Measurements from ENCODE around the gene C22orf23. TPM values are rescaled to one million over a fixed set of nuclear protein-coding genes. Genes with fewer than 3 reads are reported as not detected.

The C22orf23 gene
- total RNA-seq, 2 experiments from 2014 or later = not detected

- Histone ChIP-seq H3K9me3 (ENCODE audit: control insufficient read depth in 1 of 2, insufficient read depth in 1 of 2, low read length in 2 of 2) (no peaks in the 10 kb centered on the region), H3K27ac (ENCODE audit: low read depth in 1 of 2, low read length in 2 of 2) (no peak overlapping the region), H3K4me3 (ENCODE audit: low read length) (no peak overlapping the region), H3K4me1 (ENCODE audit: insufficient read depth, low read length) (no peaks in the 10 kb centered on the region), H3K27me3 (ENCODE audit: control insufficient read depth in 1 of 2, insufficient read depth in 2 of 2, low read length in 2 of 2) (no peaks in the 10 kb centered on the region), H3K36me3 (ENCODE audit: insufficient read depth, low read length) (peaks cover 50% of the 10 kb centered on the region)
- TF ChIP-seq, protein P1, sequence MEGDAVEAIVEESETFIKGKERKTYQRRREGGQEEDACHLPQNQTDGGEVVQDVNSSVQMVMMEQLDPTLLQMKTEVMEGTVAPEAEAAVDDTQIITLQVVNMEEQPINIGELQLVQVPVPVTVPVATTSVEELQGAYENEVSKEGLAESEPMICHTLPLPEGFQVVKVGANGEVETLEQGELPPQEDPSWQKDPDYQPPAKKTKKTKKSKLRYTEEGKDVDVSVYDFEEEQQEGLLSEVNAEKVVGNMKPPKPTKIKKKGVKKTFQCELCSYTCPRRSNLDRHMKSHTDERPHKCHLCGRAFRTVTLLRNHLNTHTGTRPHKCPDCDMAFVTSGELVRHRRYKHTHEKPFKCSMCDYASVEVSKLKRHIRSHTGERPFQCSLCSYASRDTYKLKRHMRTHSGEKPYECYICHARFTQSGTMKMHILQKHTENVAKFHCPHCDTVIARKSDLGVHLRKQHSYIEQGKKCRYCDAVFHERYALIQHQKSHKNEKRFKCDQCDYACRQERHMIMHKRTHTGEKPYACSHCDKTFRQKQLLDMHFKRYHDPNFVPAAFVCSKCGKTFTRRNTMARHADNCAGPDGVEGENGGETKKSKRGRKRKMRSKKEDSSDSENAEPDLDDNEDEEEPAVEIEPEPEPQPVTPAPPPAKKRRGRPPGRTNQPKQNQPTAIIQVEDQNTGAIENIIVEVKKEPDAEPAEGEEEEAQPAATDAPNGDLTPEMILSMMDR (IDR thresholded peaks at IDR 0.05) = no peak
- Mint-ChIP-seq H3K27me3 (no peaks in the 10 kb centered on the region), H3K27ac (no peak overlapping the region), H3K36me3 (ENCODE audit: low read depth) (peaks cover 46% of the 10 kb centered on the region), H3K9me3 (no peaks in the 10 kb centered on the region), H3K4me3 (no peak overlapping the region), H3K4me1 (ENCODE audit: low read depth) (no peaks in the 10 kb centered on the region)
- ChIA-PET CTCF (no interaction called here), POLR2A (no interaction called here)
- DNase-seq (no peak), ATAC-seq (ENCODE audit: poor library complexity) (no peak)
- intact Hi-C loops (cut with DNase I, micrococcal nuclease) = no loop called here
Measured at GRCh38 chr22:37970864-37971263, 17.5 kb upstream of the C22orf23 start.

GRCh38 chr22:37968452-37969251, 15.3 kb upstream of the C22orf23 start:
- ChIA-PET POLR2A (no interaction called here), CTCF (no interaction called here)
- Mint-ChIP-seq H3K27ac (no peak overlapping the region), H3K36me3 (ENCODE audit: low read depth) (peaks cover 50% of the 10 kb centered on the region), H3K4me3 (no peak overlapping the region), H3K27me3 (no peaks in the 10 kb centered on the region), H3K9me3 (no peaks in the 10 kb centered on the region), H3K4me1 (ENCODE audit: low read depth) (peaks cover 6% of the 10 kb centered on the region)
- no peak for DNase-seq
- Histone ChIP-seq H3K36me3 (ENCODE audit: insufficient read depth, low read length) (peaks cover 55% of the 10 kb centered on the region), H3K4me3 (ENCODE audit: low read length) (no peak overlapping the region), H3K27me3 (ENCODE audit: control insufficient read depth in 1 of 2, insufficient read depth in 2 of 2, low read length in 2 of 2) (no peaks in the 10 kb centered on the region), H3K4me1 (ENCODE audit: insufficient read depth, low read length) (no peaks in the 10 kb centered on the region), H3K27ac (ENCODE audit: low read depth in 1 of 2, low read length in 2 of 2) (no peak overlapping the region), H3K9me3 (ENCODE audit: control insufficient read depth in 1 of 2, insufficient read depth in 1 of 2, low read length in 2 of 2) (no peaks in the 10 kb centered on the region)
- no peak for ATAC-seq (ENCODE audit: poor library complexity)
- intact Hi-C loops (cut with DNase I, micrococcal nuclease) = no loop called here
- TF ChIP-seq, protein P1 (IDR thresholded peaks at IDR 0.05) = no peak

GRCh38 chr22:37967637-37968451, 14.4 kb upstream of the C22orf23 start:
- no peaks in the 10 kb centered on the region for H3K9me3 Mint-ChIP-seq
- POLR2A ChIA-PET = no interaction called here
- Histone ChIP-seq H3K36me3 (ENCODE audit: insufficient read depth, low read length) (peaks cover 55% of the 10 kb centered on the region), H3K9me3 (ENCODE audit: control insufficient read depth in 1 of 2, insufficient read depth in 1 of 2, low read length in 2 of 2) (no peaks in the 10 kb centered on the region), H3K4me1 (ENCODE audit: insufficient read depth, low read length) (no peaks in the 10 kb centered on the region), H3K4me3 (ENCODE audit: low read length) (no peak overlapping the region), H3K27me3 (ENCODE audit: control insufficient read depth in 1 of 2, insufficient read depth in 2 of 2, low read length in 2 of 2) (no peaks in the 10 kb centered on the region), H3K27ac (ENCODE audit: low read depth in 1 of 2, low read length in 2 of 2) (no peak overlapping the region)
- H3K4me1 Mint-ChIP-seq (ENCODE audit: low read depth) = peaks cover 6% of the 10 kb centered on the region
- intact Hi-C loops (cut with DNase I, micrococcal nuclease) = no loop called here
- TF ChIP-seq, protein P1 (IDR thresholded peaks at IDR 0.05) = no peak
- DNase-seq (no peak), ATAC-seq (ENCODE audit: poor library complexity) (no peak)
- no peak overlapping the region for H3K4me3 Mint-ChIP-seq
- no peak overlapping the region for H3K27ac Mint-ChIP-seq
- peaks cover 55% of the 10 kb centered on the region for H3K36me3 Mint-ChIP-seq (ENCODE audit: low read depth)
- no peaks in the 10 kb centered on the region for H3K27me3 Mint-ChIP-seq
- CTCF ChIA-PET = no interaction called here
